ENCODE data around the gene RET. TPM values are rescaled to one million over a fixed set of nuclear protein-coding genes. Genes with fewer than 3 reads are reported as not detected.

RET gene
- polyA plus RNA-seq (2013, experiment 1 of 2) = 9.2 TPM
- polyA plus RNA-seq (2013, experiment 2 of 2) = 9.2 TPM

DNA sequence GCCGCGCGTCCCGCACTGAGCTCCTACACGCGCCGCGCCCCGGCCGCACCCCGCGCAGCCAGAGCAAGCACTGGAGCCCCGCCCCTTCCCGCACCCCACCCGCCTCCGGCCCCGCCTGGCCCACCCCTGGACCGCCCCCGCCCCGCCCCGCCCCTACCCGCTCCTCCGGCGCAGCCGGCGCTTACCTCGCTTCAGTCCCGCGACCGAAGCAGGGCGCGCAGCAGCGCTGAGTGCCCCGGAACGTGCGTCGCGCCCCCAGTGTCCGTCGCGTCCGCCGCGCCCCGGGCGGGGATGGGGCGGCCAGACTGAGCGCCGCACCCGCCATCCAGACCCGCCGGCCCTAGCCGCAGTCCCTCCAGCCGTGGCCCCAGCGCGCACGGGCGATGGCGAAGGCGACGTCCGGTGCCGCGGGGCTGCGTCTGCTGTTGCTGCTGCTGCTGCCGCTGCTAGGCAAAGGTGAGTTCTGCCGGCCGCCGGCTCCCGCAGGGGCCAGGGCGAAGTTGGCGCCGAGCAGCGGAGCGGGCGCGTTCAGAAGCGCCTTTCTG is at the start of gene RET:
Gene RET (plus strand): TSS at position 194 of the 545 bp plus-strand sequence. CDS start 190 bp downstream, at position 384.
- H3K4me3 ChIP-seq (ENCODE audit: low read length) = peak within 1 kb of the TSS; percentile 41
- H3K36me3 ChIP-seq (ENCODE audit: control insufficient read depth, insufficient read depth, low read length) = no peaks in the 10 kb centered on the region
- peak within 1 kb of the TSS; percentile 66 for H3K9ac ChIP-seq (ENCODE audit: low read length)
- H3K79me2 ChIP-seq (ENCODE audit: control insufficient read depth, insufficient read depth, low read length) = no peaks in the 10 kb centered on the region
- H3K79me1 ChIP-seq (ENCODE audit: low read length) = no peaks in the 10 kb centered on the region
- H2BK15ac ChIP-seq (replicated peaks; ENCODE audit: low read depth) = no peak within 1 kb of the TSS
- no peak within 1 kb of the TSS for H3K27ac ChIP-seq (ENCODE audit: low read depth, low read length)
- peak; percentile 50 for DNase-seq
- no peak within 1 kb of the TSS for H3K18ac ChIP-seq (ENCODE audit: low read length)
- no peak within 1 kb of the TSS for H2BK5ac ChIP-seq (ENCODE audit: low read length)
- WGBS (ENCODE audit: extremely low coverage, insufficient coverage, low lambda C conversion rate) = no CpG with 5 or more reads among the region's 78 CpGs
- H4K8ac ChIP-seq (ENCODE audit: low read depth, low read length) = no peak within 1 kb of the TSS
- H3K23ac ChIP-seq (ENCODE audit: low read length) = no peak within 1 kb of the TSS
- no peaks in the 10 kb centered on the region for H3K4me1 ChIP-seq (ENCODE audit: control insufficient read depth, low read depth, low read length)
- H2AK5ac ChIP-seq (ENCODE audit: low read length) = no peak within 1 kb of the TSS
- no peak within 1 kb of the TSS for H4K5ac ChIP-seq (ENCODE audit: low read length)
- no peak within 1 kb of the TSS for H2BK120ac ChIP-seq (ENCODE audit: low read depth, low read length)
- H3K27me3 ChIP-seq (ENCODE audit: insufficient read depth, low read length, poor library complexity) = peaks cover 10% of the 10 kb centered on the region
- H3K4me2 ChIP-seq (ENCODE audit: low read length) = peak within 1 kb of the TSS; percentile 71
- no peak within 1 kb of the TSS for H3K4ac ChIP-seq (ENCODE audit: low read depth, low read length)
- H3K56ac ChIP-seq (ENCODE audit: low read length) = peak within 1 kb of the TSS; percentile 79

- Histone ChIP-seq H3K56ac (ENCODE audit: low read length) (no peak overlapping the region), H2BK120ac (ENCODE audit: low read depth, low read length) (no peak overlapping the region), H4K5ac (ENCODE audit: low read length) (no peak overlapping the region), H4K8ac (ENCODE audit: low read depth, low read length) (no peak overlapping the region), H3K23ac (ENCODE audit: low read length) (no peak overlapping the region), H3K36me3 (ENCODE audit: control insufficient read depth, insufficient read depth, low read length) (no peaks in the 10 kb centered on the region), H3K4me3 (ENCODE audit: low read length) (no peak overlapping the region), H3K79me1 (ENCODE audit: low read length) (no peaks in the 10 kb centered on the region), H2BK15ac (replicated peaks; ENCODE audit: low read depth) (no peak overlapping the region), H3K27me3 (ENCODE audit: insufficient read depth, low read length, poor library complexity) (no peaks in the 10 kb centered on the region), H3K18ac (ENCODE audit: low read length) (no peak overlapping the region), H3K79me2 (ENCODE audit: control insufficient read depth, insufficient read depth, low read length) (no peaks in the 10 kb centered on the region), H3K27ac (ENCODE audit: low read depth, low read length) (no peak overlapping the region), H3K4me1 (ENCODE audit: control insufficient read depth, low read depth, low read length) (peaks cover 10% of the 10 kb centered on the region), H2BK5ac (ENCODE audit: low read length) (no peak overlapping the region), H2AK5ac (ENCODE audit: low read length) (peak overlapping the region; percentile 44), H3K4ac (ENCODE audit: low read depth, low read length) (no peak overlapping the region), H3K9ac (ENCODE audit: low read length) (no peak overlapping the region), H3K4me2 (ENCODE audit: low read length) (no peak overlapping the region)
- no CpG with 5 or more reads among the region's 11 CpGs for WGBS (ENCODE audit: extremely low coverage, insufficient coverage, low lambda C conversion rate)
- no peak for DNase-seq
Observed at GRCh38 chr10:43027331-43027955, 49.4 kb upstream of the RET start.

DNA sequence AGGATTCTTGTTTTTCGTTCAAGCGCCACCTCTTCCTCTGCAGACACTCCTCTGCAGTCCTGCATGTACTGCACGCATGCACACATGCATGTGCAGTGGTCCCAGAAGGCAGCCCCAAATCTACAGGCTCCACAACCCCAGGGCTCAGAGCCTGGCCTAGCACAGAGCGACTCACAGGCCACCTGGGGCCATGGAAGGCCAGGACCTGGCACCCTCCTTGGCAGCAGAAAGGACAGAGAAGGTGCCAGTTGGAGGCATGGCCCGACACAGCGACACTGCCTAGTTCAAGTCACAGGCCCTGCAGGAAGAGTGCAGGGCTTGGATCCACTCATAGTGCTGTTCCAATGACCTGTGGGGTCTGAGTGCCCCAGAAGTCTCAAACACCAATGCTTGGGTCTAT is 48.7 kb upstream of the RET start:
- Histone ChIP-seq H4K8ac (ENCODE audit: low read depth, low read length) (no peak overlapping the region), H3K4me1 (ENCODE audit: control insufficient read depth, low read depth, low read length) (peaks cover 10% of the 10 kb centered on the region), H3K4me2 (ENCODE audit: low read length) (no peak overlapping the region), H2BK5ac (ENCODE audit: low read length) (no peak overlapping the region), H3K9ac (ENCODE audit: low read length) (no peak overlapping the region), H3K56ac (ENCODE audit: low read length) (no peak overlapping the region), H3K4me3 (ENCODE audit: low read length) (no peak overlapping the region), H3K27me3 (ENCODE audit: insufficient read depth, low read length, poor library complexity) (no peaks in the 10 kb centered on the region), H3K4ac (ENCODE audit: low read depth, low read length) (no peak overlapping the region), H2AK5ac (ENCODE audit: low read length) (no peak overlapping the region), H4K5ac (ENCODE audit: low read length) (no peak overlapping the region), H3K27ac (ENCODE audit: low read depth, low read length) (no peak overlapping the region), H3K36me3 (ENCODE audit: control insufficient read depth, insufficient read depth, low read length) (no peaks in the 10 kb centered on the region), H3K18ac (ENCODE audit: low read length) (no peak overlapping the region), H3K79me2 (ENCODE audit: control insufficient read depth, insufficient read depth, low read length) (no peaks in the 10 kb centered on the region), H3K79me1 (ENCODE audit: low read length) (no peaks in the 10 kb centered on the region), H3K23ac (ENCODE audit: low read length) (no peak overlapping the region), H2BK120ac (ENCODE audit: low read depth, low read length) (no peak overlapping the region), H2BK15ac (replicated peaks; ENCODE audit: low read depth) (no peak overlapping the region)
- no peak for DNase-seq
- WGBS (ENCODE audit: extremely low coverage, insufficient coverage, low lambda C conversion rate) = no CpG with 5 or more reads among the region's 6 CpGs

- WGBS (ENCODE audit: extremely low coverage, insufficient coverage, low lambda C conversion rate) = no CpG with 5 or more reads among the region's 7 CpGs
- Histone ChIP-seq H4K8ac (ENCODE audit: low read depth, low read length) (no peak overlapping the region), H3K4me3 (ENCODE audit: low read length) (no peak overlapping the region), H3K4ac (ENCODE audit: low read depth, low read length) (no peak overlapping the region), H3K36me3 (ENCODE audit: control insufficient read depth, insufficient read depth, low read length) (no peaks in the 10 kb centered on the region), H2BK5ac (ENCODE audit: low read length) (no peak overlapping the region), H3K27me3 (ENCODE audit: insufficient read depth, low read length, poor library complexity) (no peaks in the 10 kb centered on the region), H3K23ac (ENCODE audit: low read length) (no peak overlapping the region), H3K79me2 (ENCODE audit: control insufficient read depth, insufficient read depth, low read length) (no peaks in the 10 kb centered on the region), H2BK15ac (replicated peaks; ENCODE audit: low read depth) (no peak overlapping the region), H3K79me1 (ENCODE audit: low read length) (no peaks in the 10 kb centered on the region), H2AK5ac (ENCODE audit: low read length) (no peak overlapping the region), H3K9ac (ENCODE audit: low read length) (no peak overlapping the region), H2BK120ac (ENCODE audit: low read depth, low read length) (no peak overlapping the region), H3K4me1 (ENCODE audit: control insufficient read depth, low read depth, low read length) (peaks cover 10% of the 10 kb centered on the region), H3K4me2 (ENCODE audit: low read length) (no peak overlapping the region), H3K18ac (ENCODE audit: low read length) (no peak overlapping the region), H3K27ac (ENCODE audit: low read depth, low read length) (no peak overlapping the region), H3K56ac (ENCODE audit: low read length) (no peak overlapping the region), H4K5ac (ENCODE audit: low read length) (no peak overlapping the region)
- DNase-seq = no peak
Observed at GRCh38 chr10:43029043-43029442, 47.8 kb upstream of the RET start.

DNA sequence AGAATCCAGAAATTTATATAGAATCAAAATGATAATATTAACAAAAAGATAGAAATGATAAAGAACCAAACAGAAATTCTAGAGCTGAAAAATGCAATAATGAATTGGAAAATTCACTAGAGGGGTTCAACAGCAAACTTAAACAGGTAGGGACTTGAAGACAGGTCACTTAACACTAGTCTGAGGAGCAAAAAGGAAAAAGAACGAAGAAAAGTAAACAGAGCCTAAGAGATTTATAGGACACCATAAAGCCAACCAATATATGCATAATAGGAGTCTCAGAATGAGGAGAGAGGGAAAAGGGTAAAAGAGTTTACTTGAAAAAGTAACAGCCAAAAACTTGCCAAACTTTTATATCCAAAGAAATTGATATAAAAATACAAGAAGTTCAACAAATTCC is 44.3 kb upstream of the RET start:
- Histone ChIP-seq H3K23ac (ENCODE audit: low read length) (no peak overlapping the region), H3K4me1 (ENCODE audit: control insufficient read depth, low read depth, low read length) (no peaks in the 10 kb centered on the region), H3K27ac (ENCODE audit: low read depth, low read length) (no peak overlapping the region), H3K79me2 (ENCODE audit: control insufficient read depth, insufficient read depth, low read length) (no peaks in the 10 kb centered on the region), H3K4me2 (ENCODE audit: low read length) (no peak overlapping the region), H3K36me3 (ENCODE audit: control insufficient read depth, insufficient read depth, low read length) (no peaks in the 10 kb centered on the region), H3K4me3 (ENCODE audit: low read length) (no peak overlapping the region), H2BK15ac (replicated peaks; ENCODE audit: low read depth) (no peak overlapping the region), H2BK5ac (ENCODE audit: low read length) (no peak overlapping the region), H3K18ac (ENCODE audit: low read length) (no peak overlapping the region), H3K9ac (ENCODE audit: low read length) (no peak overlapping the region), H4K8ac (ENCODE audit: low read depth, low read length) (no peak overlapping the region), H2BK120ac (ENCODE audit: low read depth, low read length) (no peak overlapping the region), H3K56ac (ENCODE audit: low read length) (no peak overlapping the region), H2AK5ac (ENCODE audit: low read length) (no peak overlapping the region), H3K4ac (ENCODE audit: low read depth, low read length) (no peak overlapping the region), H3K27me3 (ENCODE audit: insufficient read depth, low read length, poor library complexity) (no peaks in the 10 kb centered on the region), H4K5ac (ENCODE audit: low read length) (no peak overlapping the region), H3K79me1 (ENCODE audit: low read length) (no peaks in the 10 kb centered on the region)
- WGBS (ENCODE audit: extremely low coverage, insufficient coverage, low lambda C conversion rate) = no CpG with 5 or more reads among the region's 1 CpG
- no peak for DNase-seq

- H3K4me1 ChIP-seq (ENCODE audit: control insufficient read depth, low read depth, low read length) = no peaks in the 10 kb centered on the region
Observed at GRCh38 chr10:43035800-43036199, 41.1 kb upstream of the RET start.

More at GRCh38 chr10:43035800-43036199, 41.1 kb upstream of the RET start:
- H3K4me2 ChIP-seq (ENCODE audit: low read length) = no peak overlapping the region
- H4K8ac ChIP-seq (ENCODE audit: low read depth, low read length) = no peak overlapping the region
- no peak overlapping the region for H3K4ac ChIP-seq (ENCODE audit: low read depth, low read length)
- DNase-seq = no peak
- no peak overlapping the region for H4K5ac ChIP-seq (ENCODE audit: low read length)
- no peaks in the 10 kb centered on the region for H3K27me3 ChIP-seq (ENCODE audit: insufficient read depth, low read length, poor library complexity)
- H2BK15ac ChIP-seq (replicated peaks; ENCODE audit: low read depth) = no peak overlapping the region
- H3K79me1 ChIP-seq (ENCODE audit: low read length) = no peaks in the 10 kb centered on the region
- H2AK5ac ChIP-seq (ENCODE audit: low read length) = no peak overlapping the region
- no peak overlapping the region for H3K27ac ChIP-seq (ENCODE audit: low read depth, low read length)
- no peak overlapping the region for H2BK5ac ChIP-seq (ENCODE audit: low read length)
- no peak overlapping the region for H3K18ac ChIP-seq (ENCODE audit: low read length)
- H3K79me2 ChIP-seq (ENCODE audit: control insufficient read depth, insufficient read depth, low read length) = no peaks in the 10 kb centered on the region
- no peak overlapping the region for H3K23ac ChIP-seq (ENCODE audit: low read length)
- no peak overlapping the region for H3K4me3 ChIP-seq (ENCODE audit: low read length)
- WGBS (ENCODE audit: extremely low coverage, insufficient coverage, low lambda C conversion rate) = no CpG with 5 or more reads among the region's 4 CpGs
- no peak overlapping the region for H3K56ac ChIP-seq (ENCODE audit: low read length)
- H3K36me3 ChIP-seq (ENCODE audit: control insufficient read depth, insufficient read depth, low read length) = no peaks in the 10 kb centered on the region
- H2BK120ac ChIP-seq (ENCODE audit: low read depth, low read length) = no peak overlapping the region
- H3K9ac ChIP-seq (ENCODE audit: low read length) = no peak overlapping the region
